ENCODE results near the gene ZNF76. TPM values are rescaled to one million over a fixed set of nuclear protein-coding genes. Genes with fewer than 3 reads are reported as not detected.
"Not testable (repeated sequence)": the region's sequence is repeated elsewhere in the genome, so short reads cannot be mapped to it uniquely, and the experiment has no call there.

The ZNF76 gene
- total and polyA plus RNA-seq, 4 donors, result 27.6 to 38.7 (median 33.5) TPM

DNA sequence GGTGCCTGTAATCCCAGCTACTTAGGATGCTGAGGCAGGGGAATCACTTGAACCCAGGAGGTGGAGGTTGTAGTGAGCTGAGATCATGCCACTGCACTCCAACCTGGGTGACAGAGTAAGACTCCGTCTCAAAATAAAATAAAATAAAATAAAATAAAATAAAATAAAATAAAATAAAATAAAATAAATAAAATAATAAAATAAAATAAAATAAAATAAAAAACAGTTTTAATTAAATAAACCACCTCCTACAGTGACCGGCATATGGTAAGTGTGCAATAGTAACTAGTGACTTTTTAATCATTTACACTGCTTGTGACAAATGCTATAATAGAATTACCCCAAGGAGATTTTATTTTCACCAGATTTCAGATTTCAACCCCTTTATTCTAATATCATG lies 49.0 kb downstream of the ZNF76 start:
- DNase-seq; ATAC-seq (ENCODE audit: insufficient read depth, low FRiP score); H3K27me3 ChIP-seq (ENCODE audit: control insufficient read depth in 3 of 3, insufficient read depth in 3 of 3, low read length in 2 of 3); H3K9ac ChIP-seq (ENCODE audit: insufficient read depth in 1 of 2, low read length in 2 of 2); H3K27ac ChIP-seq (ENCODE audit: low read depth in 1 of 2, low read length in 1 of 2); H3K4me3 ChIP-seq; H3K36me3 ChIP-seq (ENCODE audit: control insufficient read depth in 4 of 4, insufficient read depth in 4 of 4, low read length in 4 of 4); H3K9me3 ChIP-seq (ENCODE audit: control insufficient read depth in 4 of 4, insufficient read depth in 3 of 4, low read length in 3 of 4): not testable (repeated sequence)
- WGBS, 2 donors, result 93 to 96% methylated on average over 2 of the region's 2 CpGs
- peaks cover 0 to 13% (median 0%) of the 10 kb centered on the region in 5 donors for H3K4me1 ChIP-seq (ENCODE audit: control insufficient read depth in 5 of 5, insufficient read depth in 5 of 5, low read length in 5 of 5)

- H3K27ac ChIP-seq (ENCODE audit: low read depth in 1 of 2, low read length in 1 of 2), result no peak overlapping the region
- H3K9me3 ChIP-seq (ENCODE audit: control insufficient read depth in 4 of 4, insufficient read depth in 3 of 4, low read length in 3 of 4), result no peaks in the 10 kb centered on the region
- H3K9ac ChIP-seq (ENCODE audit: insufficient read depth in 1 of 2, low read length in 2 of 2), result no peak overlapping the region
- DNase-seq (no peak), ATAC-seq (ENCODE audit: insufficient read depth, low FRiP score) (no peak)
- H3K36me3 ChIP-seq (ENCODE audit: control insufficient read depth in 4 of 4, insufficient read depth in 4 of 4, low read length in 4 of 4), result no peaks in the 10 kb centered on the region
- no peak for TF ChIP-seq CTCF (IDR thresholded peaks at IDR 0.05; ENCODE audit: control extremely low read depth, extremely low read depth)
- no peak overlapping the region for H3K4me3 ChIP-seq
- no peaks in the 10 kb centered on the region for H3K27me3 ChIP-seq (ENCODE audit: control insufficient read depth in 3 of 3, insufficient read depth in 3 of 3, low read length in 2 of 3)
- H3K4me1 ChIP-seq (ENCODE audit: control insufficient read depth in 5 of 5, insufficient read depth in 5 of 5, low read length in 5 of 5), result peaks cover 0 to 13% (median 0%) of the 10 kb centered on the region in 5 donors
- 94 to 96% methylated on average over 9 of the region's 9 CpGs for WGBS, 2 donors
Observed at GRCh38 chr6:35309611-35310264, 50.2 kb downstream of the ZNF76 start.

DNA sequence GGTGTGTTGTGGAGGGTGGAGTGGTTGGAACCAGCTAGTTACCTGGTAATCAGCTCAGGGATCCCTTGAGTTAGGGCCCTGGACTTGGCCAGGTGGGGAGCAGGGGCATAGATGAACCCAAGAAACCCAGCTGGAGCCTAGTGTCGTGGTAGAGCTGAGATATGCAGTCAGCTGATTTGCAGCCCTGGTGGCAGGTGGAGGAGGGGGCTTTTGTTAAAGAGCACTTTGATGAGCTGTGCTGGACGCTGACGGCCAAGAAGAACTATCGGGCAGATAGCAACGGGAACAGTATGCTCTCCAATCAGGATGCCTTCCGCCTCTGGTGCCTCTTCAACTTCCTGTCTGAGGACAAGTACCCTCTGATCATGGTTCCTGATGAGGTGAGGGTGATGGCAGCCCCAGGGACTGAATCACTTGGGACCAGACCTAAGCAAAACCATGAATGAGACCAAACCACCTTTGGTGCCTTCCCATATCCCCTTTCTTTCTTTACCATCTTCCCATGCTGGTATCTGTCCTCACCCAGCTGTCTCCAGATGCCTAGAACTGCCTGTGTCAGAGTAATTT lies 50.8 kb downstream of the ZNF76 start:
- DNase-seq, result no peak
- WGBS, 2 donors, result 48 to 71% methylated on average over 6 of the region's 6 CpGs
- TF ChIP-seq CTCF (IDR thresholded peaks at IDR 0.05; ENCODE audit: control extremely low read depth, extremely low read depth), result no peak
- Histone ChIP-seq H3K9ac (ENCODE audit: insufficient read depth in 1 of 2, low read length in 2 of 2) (no peak overlapping the region), H3K4me1 (ENCODE audit: control insufficient read depth in 5 of 5, insufficient read depth in 5 of 5, low read length in 5 of 5) (peaks cover 0 to 13% (median 0%) of the 10 kb centered on the region in 5 donors), H3K27ac (ENCODE audit: low read depth in 1 of 2, low read length in 1 of 2) (no peak overlapping the region), H3K27me3 (ENCODE audit: control insufficient read depth in 3 of 3, insufficient read depth in 3 of 3, low read length in 2 of 3) (no peaks in the 10 kb centered on the region), H3K9me3 (ENCODE audit: control insufficient read depth in 4 of 4, insufficient read depth in 3 of 4, low read length in 3 of 4) (no peaks in the 10 kb centered on the region), H3K4me3 (no peak overlapping the region), H3K36me3 (ENCODE audit: control insufficient read depth in 4 of 4, insufficient read depth in 4 of 4, low read length in 4 of 4) (no peaks in the 10 kb centered on the region)
- ATAC-seq (ENCODE audit: insufficient read depth, low FRiP score), result no peak

GRCh38 chr6:35311390-35312075 lies 52.0 kb downstream of the ZNF76 start:
- Histone ChIP-seq H3K9ac (ENCODE audit: insufficient read depth in 1 of 2, low read length in 2 of 2) (no peak overlapping the region), H3K27me3 (ENCODE audit: control insufficient read depth in 3 of 3, insufficient read depth in 3 of 3, low read length in 2 of 3) (no peaks in the 10 kb centered on the region), H3K27ac (ENCODE audit: low read depth in 1 of 2, low read length in 1 of 2) (no peak overlapping the region), H3K36me3 (ENCODE audit: control insufficient read depth in 4 of 4, insufficient read depth in 4 of 4, low read length in 4 of 4) (no peaks in the 10 kb centered on the region), H3K4me3 (no peak overlapping the region), H3K4me1 (ENCODE audit: control insufficient read depth in 5 of 5, insufficient read depth in 5 of 5, low read length in 5 of 5) (peaks cover 0 to 13% (median 0%) of the 10 kb centered on the region in 5 donors), H3K9me3 (ENCODE audit: control insufficient read depth in 4 of 4, insufficient read depth in 3 of 4, low read length in 3 of 4) (no peaks in the 10 kb centered on the region)
- 18 to 43% methylated on average over 6 of the region's 6 CpGs for WGBS, 2 donors
- ATAC-seq (ENCODE audit: insufficient read depth, low FRiP score), result no peak
- DNase-seq, result no peak
- no peak for TF ChIP-seq CTCF (IDR thresholded peaks at IDR 0.05; ENCODE audit: control extremely low read depth, extremely low read depth)

Data from lung (tissue), 12 donors.